K562 (cell line): Measurements from ENCODE around the gene BPHL. TPM values are rescaled to one million over a fixed set of nuclear protein-coding genes. Genes with fewer than 3 reads are reported as not detected.

Experiments used
- ATAC-seq: fragments of 200-7000 bp; cut with Tn5 transposase; 3 replicates; pipeline ENCODE4 v1.9.1; 2020; ENCODE audit warnings: moderate library complexity
- BruUV-seq: library from RNA; stranded (reverse); fragments of 400-500 nt; replicated peaks from 2 replicates; lab custom pipeline; 2021; lab: Mats Ljungman, UMichigan
- CTCF ChIA-PET: fragments of 300-600 bp; formaldehyde crosslinking; extraction: SDS; loops from one replicate; lab custom pipeline; 2021; ENCODE audit warnings: low intra/inter-chr PET ratio; lab: Yijun Ruan, JAX
- POLR2A ChIA-PET: fragments of 300-600, 350-650 bp; sonication (Branson Sonifier 250); formaldehyde crosslinking; extraction: SDS; loops from one replicate; lab custom pipeline; 2021; ENCODE audit warnings: antibody characterized with exemption, inconsistent platforms; lab: Yijun Ruan, JAX
- DNase-seq, 4 experiments: peaks; one replicate each; pipeline versions ENCODE4 v3.0.0 to v3.0.0-alpha.2; 2011 to 2018; ENCODE audit warnings: low spot score in 3 of 4, mixed read lengths in 3 of 4; ENCODE audit errors: extremely low read depth in 1 of 4
- FAIRE-seq: peaks from 2 replicates; lab custom pipeline; 2011; peaks lifted over from hg19 to GRCh38; lab: Jason Lieb, UNC
- H2AFZ ChIP-seq: 2 replicates; pipeline ENCODE4 v1.6.0; 2011; ENCODE audit warnings: low read depth, low read length, control low read depth, inconsistent platforms
- H3K27ac ChIP-seq: fragments of 200-600 bp; 3 replicates; pipeline ENCODE4 v1.8.0; 2011; ENCODE audit warnings: low read depth, mild to moderate bottlenecking, control low read depth, inconsistent platforms, low read length, moderate library complexity, mixed read lengths; ENCODE audit errors: extremely low read depth
- H3K27me3 ChIP-seq, 2 experiments: fragments of 300-600 bp in 1 of 2; 2 replicates in 1 of 2; 3 replicates in 1 of 2; pipeline versions ENCODE4 v1.6.0 to v1.8.0; 2011; ENCODE audit warnings: inconsistent platforms in 2 of 2, low read length in 2 of 2, mild to moderate bottlenecking in 1 of 2, mixed read lengths in 1 of 2, moderate library complexity in 1 of 2; ENCODE audit not compliant: control insufficient read depth in 2 of 2, insufficient read depth in 2 of 2
- H3K36me3 ChIP-seq: fragments of 300-600 bp; 3 replicates; pipeline ENCODE4 v1.8.0; 2011; ENCODE audit warnings: mild to moderate bottlenecking, low read length, inconsistent platforms; ENCODE audit not compliant: control insufficient read depth, insufficient read depth
- H3K4me1 ChIP-seq, 2 experiments: fragments of 200-600 bp in 1 of 2; replicated peaks in 1 of 2; 2 replicates in 1 of 2; 3 replicates in 1 of 2; pipeline versions ENCODE4 v1.5.1 to v1.8.0; 2011; ENCODE audit warnings: inconsistent platforms in 2 of 2, low read length in 2 of 2, mild to moderate bottlenecking in 1 of 2, mixed read lengths in 1 of 2, moderate library complexity in 1 of 2; ENCODE audit not compliant: control insufficient read depth in 2 of 2, insufficient read depth in 2 of 2
- H3K4me2 ChIP-seq: 2 replicates; pipeline ENCODE4 v1.6.1; 2011; ENCODE audit warnings: low read length, control low read depth, inconsistent platforms, mixed read lengths; ENCODE audit not compliant: insufficient read depth
- H3K4me3 ChIP-seq: fragments of 200-600 bp; sonication (generic), shearing (Covaris generic); 2 replicates; pipeline ENCODE4 v1.5.1; 2016; ENCODE audit warnings: control low read depth, inconsistent platforms
- H3K79me2 ChIP-seq: fragments of 200-600 bp; 3 replicates; pipeline ENCODE4 v1.8.0; 2011; ENCODE audit warnings: low read length, inconsistent platforms; ENCODE audit not compliant: control insufficient read depth, insufficient read depth
- H3K9ac ChIP-seq, 2 experiments: 2 replicates each; pipeline versions ENCODE4 v1.6.0 to v1.6.1; 2011; ENCODE audit warnings: low read depth in 2 of 2, low read length in 2 of 2, control low read depth in 1 of 2, inconsistent platforms in 1 of 2, mild to moderate bottlenecking in 1 of 2, mixed read lengths in 1 of 2; ENCODE audit not compliant: insufficient read depth in 1 of 2
- H3K9me1 ChIP-seq: one replicate; pipeline ENCODE4 v1.6.0; 2011; ENCODE audit warnings: inconsistent platforms, mild to moderate bottlenecking, low read length, moderate library complexity; ENCODE audit not compliant: control insufficient read depth, insufficient read depth
- H3K9me3 ChIP-seq: replicated peaks from 2 replicates; pipeline ENCODE4 v1.5.1; 2011; ENCODE audit warnings: low read depth, low read length, inconsistent platforms; ENCODE audit not compliant: control insufficient read depth, insufficient read depth
- H4K20me1 ChIP-seq: replicated peaks from 2 replicates; pipeline ENCODE4 v1.6.1; 2011; ENCODE audit warnings: low read length, inconsistent platforms, mixed read lengths; ENCODE audit not compliant: control insufficient read depth, insufficient read depth
- BACH1 ChIP-seq: fragments of 200-800 bp; sonication (Bioruptor generic); IDR thresholded peaks from 2 replicates; pipeline ENCODE4 v1.6.1; 2016; ENCODE audit warnings: missing genetic modification characterization, missing compliant biosample characterization
- CHD2 ChIP-seq: IDR thresholded peaks from 2 replicates; pipeline ENCODE4 v1.6.1; 2011; ENCODE audit warnings: low read depth, low read length
- DNMT1 ChIP-seq: fragments of 450-650 bp; IDR thresholded peaks from 2 replicates; pipeline ENCODE4 v1.6.1; 2016; ENCODE audit warnings: antibody characterized with exemption, mild to moderate bottlenecking
- HMBOX1 ChIP-seq: sonication (generic); IDR thresholded peaks from 2 replicates; pipeline ENCODE4 v1.6.1; 2016
- HOMEZ ChIP-seq: fragments of 250-450 bp; sonication (Bioruptor Pico); IDR thresholded peaks from 2 replicates; pipeline ENCODE4 v1.4.0; 2020; ENCODE audit warnings: mild to moderate bottlenecking, moderate library complexity
- KDM1A ChIP-seq, 2 experiments: fragments of 450-650 bp; IDR thresholded peaks; 2 replicates each; pipeline ENCODE4 v1.6.1; 2016; ENCODE audit warnings: mild to moderate bottlenecking in 2 of 2
- MNT ChIP-seq, 2 experiments: fragments of 450-650 bp; conservative IDR thresholded peaks; 2 replicates each; pipeline ENCODE4 v1.6.1; 2017; ENCODE audit warnings: mild to moderate bottlenecking in 2 of 2, moderate library complexity in 2 of 2
- MTA3 ChIP-seq: fragments of 450-650 bp; formaldehyde crosslinking; IDR thresholded peaks from 2 replicates; pipeline ENCODE4 v1.6.1; 2017; ENCODE audit warnings: mild to moderate bottlenecking, borderline replicate concordance
- NFATC3 ChIP-seq: fragments of 450-650 bp; IDR thresholded peaks from 2 replicates; pipeline ENCODE4 v1.6.1; 2017; ENCODE audit warnings: mild to moderate bottlenecking
- PHF21A ChIP-seq: fragments of 450-650 bp; IDR thresholded peaks from 2 replicates; pipeline ENCODE4 v1.6.1; 2017; ENCODE audit warnings: low read depth, borderline replicate concordance
- RFX1 ChIP-seq: fragments of 450-650 bp; IDR thresholded peaks from 2 replicates; pipeline ENCODE4 v1.6.1; 2016; ENCODE audit warnings: mild to moderate bottlenecking, moderate library complexity
- SMARCA4 ChIP-seq: fragments of 450-650 bp; IDR thresholded peaks from 2 replicates; pipeline ENCODE4 v1.6.1; 2016
- ZEB2 ChIP-seq: fragments of 450-650 bp; IDR thresholded peaks from 2 replicates; pipeline ENCODE4 v1.6.1; 2016
- ZFX ChIP-seq: sonication (generic); formaldehyde crosslinking; IDR thresholded peaks from 2 replicates; pipeline ENCODE4 v1.8.0; 2022; ENCODE audit warnings: mild to moderate bottlenecking, missing genetic modification reagents, moderate library complexity
- ZNF143 ChIP-seq: sonication (generic); formaldehyde crosslinking; IDR thresholded peaks from 2 replicates; pipeline ENCODE4 v1.9.0; 2022; ENCODE audit warnings: mild to moderate bottlenecking, missing genetic modification reagents
- ZNF239 ChIP-seq: fragments of 250-450 bp; sonication (Bioruptor Pico); IDR thresholded peaks from 2 replicates; pipeline ENCODE4 v1.4.0; 2020; ENCODE audit warnings: mild to moderate bottlenecking
- ZNF431 ChIP-seq: sonication (generic); formaldehyde crosslinking; IDR thresholded peaks from 2 replicates; pipeline ENCODE4 v1.8.0; 2022; ENCODE audit warnings: mild to moderate bottlenecking, missing genetic modification reagents
- ZNF766 ChIP-seq: fragments of 200-800 bp; sonication (Bioruptor generic); conservative IDR thresholded peaks from 2 replicates; pipeline ENCODE4 v1.6.1; 2016; ENCODE audit warnings: missing genetic modification characterization, missing compliant biosample characterization
- WGBS: fragments of 100-300 bp; shearing (Covaris generic); methylation state at CpG from one replicate; pipeline ENCODE4 v1.1.6; 2016; ENCODE audit warnings: low coverage, mixed read lengths; ENCODE audit not compliant: insufficient coverage; ENCODE audit errors: missing lambda C conversion rate; 5-methylcytosine and 5-hydroxymethylcytosine counted together
- in situ Hi-C: fragments of 300-500 bp; cut with MboI; formaldehyde crosslinking; loops from 4 replicates; pipeline ENCODE4 v1.15.0; 2018; ENCODE audit warnings: inconsistent platforms, mixed read lengths
- intact Hi-C: fragments of 100-400 bp; cut with micrococcal nuclease; formaldehyde crosslinking; loops from 2 replicates; pipeline ENCODE4 v1.14.2; 2022
- polyA plus RNA-seq, 8 experiments: library from polyadenylated mRNA; depleted of rRNA in 4 of 8; stranded (reverse) in 5 of 8; unstranded in 3 of 8; fragments of >200 nt; fragmentation: Nextera tagmentation in 2 of 8; fragmentation: Illumina TruSeq in 1 of 8; extraction: Ambion mirVana in 2 of 8; extraction: Trizol in 1 of 8; gene quantifications; 2 replicates each; pipeline versions ENCODE4 v1.2.1 to v1.2.3, GENCODE V29; 2011 to 2014; ENCODE audit warnings: inconsistent platforms in 1 of 8, missing spikeins in 1 of 8
- total RNA-seq, 7 experiments: library from RNA; depleted of rRNA in 6 of 7; stranded (reverse); fragments of >200 nt in 6 of 7; fragmentation: Illumina TruSeq in 2 of 7; extraction: Trizol in 2 of 7; gene quantifications; 2 replicates each; pipeline versions ENCODE4 v1.2.1 to v1.2.3, GENCODE V29; 2011 to 2021; ENCODE audit warnings: low replicate concordance in 1 of 7

BPHL gene
- total and polyA plus RNA-seq, 9 of the 15 experiments (the other 6 are each of a cell fraction or from before 2014, with no cell fraction given), result 3.5 to 17.4 (median 8.2) TPM

- ChIA-PET CTCF (no interaction called here), POLR2A (interaction anchor here (0.9 to 2.2 kb wide), 7 partner anchors 8 to 37 kb away, joined by 3 to 8 read pairs (median 5); partner anchors contain the start of gene TUBB2A)
- H3K4me2 ChIP-seq, result peak overlapping the region; percentile 74
- no peaks in the 10 kb centered on the region for H3K9me1 ChIP-seq
- in situ Hi-C loops, result no loop called here
- peak overlapping the region; percentile 92 for H2AFZ ChIP-seq
- FAIRE-seq (no peak), DNase-seq (peak in 1 of 4 experiments; percentile 29), ATAC-seq (peak; percentile 69)
- H3K9me3 ChIP-seq, result peaks cover 12% of the 10 kb centered on the region; the same call in 1 of the 2 replicates
- peak overlapping the region; percentile 51 to 53 for H3K9ac ChIP-seq
- intact Hi-C loops, result loop anchor here (2.0 kb wide), 1 partner anchor 32 kb away; no protein-coding TSS in a partner anchor
- H3K27me3 ChIP-seq, result no peaks in the 10 kb centered on the region
- H3K36me3 ChIP-seq, result no peaks in the 10 kb centered on the region
- peak overlapping the region; percentile 27 for H3K4me3 ChIP-seq
- H4K20me1 ChIP-seq, result no peaks in the 10 kb centered on the region
- WGBS, result 53% methylated on average over 19 of the region's 19 CpGs
- H3K79me2 ChIP-seq, result peaks cover 11% of the 10 kb centered on the region; the same call in 2 of the 3 replicates
- BruUV-seq, result TSS peak; percentile 86
- peak overlapping the region; percentile 65 for H3K27ac ChIP-seq
- H3K4me1 ChIP-seq, result peaks cover 14 to 16% of the 10 kb centered on the region in 2 experiments; a peak in 4 of 5 replicates
- TF ChIP-seq MNT (conservative IDR thresholded peaks at IDR 0.05) (0 out of 4 replicates have a peak, but pooled peaks of 1 of the 2 experiments have one; percentile 20), ZNF239 (peak; percentile 93), CHD2 (no peak), NFATC3 (0 out of 2 replicates have a peak, but pooled peaks have one; percentile 17), BACH1 (tag) (0 out of 2 replicates have a peak, but pooled peaks have one; percentile 36), KDM1A (IDR thresholded peaks at IDR 0.05) (peak in 1 of 2 experiments; percentile 38; a peak in 2 of 4 replicates), ZNF766 (CRISPR knock-in tag) (0 out of 2 replicates have a peak, but pooled peaks have one; percentile 5), HOMEZ (CRISPR knock-in tag) (0 out of 2 replicates have a peak, but pooled peaks have one; percentile 32), DNMT1 (0 out of 2 replicates have a peak, but pooled peaks have one; percentile 24), ZNF143 (CRISPR knock-in tag) (no peak), PHF21A (0 out of 2 replicates have a peak, but pooled peaks have one; percentile 19), SMARCA4 (0 out of 2 replicates have a peak, but pooled peaks have one; percentile 10), ZNF431 (no peak), MTA3 (0 out of 2 replicates have a peak, but pooled peaks have one; percentile 10), ZFX (CRISPR knock-in tag) (peak; percentile 53; the same call in 1 of the 2 replicates), RFX1 (peak; percentile 83), ZEB2 (0 out of 2 replicates have a peak, but pooled peaks have one; percentile 14), HMBOX1 (no peak)
Measured at GRCh38 chr6:3194535-3195419, 76.3 kb downstream of the BPHL start.
